ENCODE data around the gene TRA2B.

The TRA2B gene

DNA sequence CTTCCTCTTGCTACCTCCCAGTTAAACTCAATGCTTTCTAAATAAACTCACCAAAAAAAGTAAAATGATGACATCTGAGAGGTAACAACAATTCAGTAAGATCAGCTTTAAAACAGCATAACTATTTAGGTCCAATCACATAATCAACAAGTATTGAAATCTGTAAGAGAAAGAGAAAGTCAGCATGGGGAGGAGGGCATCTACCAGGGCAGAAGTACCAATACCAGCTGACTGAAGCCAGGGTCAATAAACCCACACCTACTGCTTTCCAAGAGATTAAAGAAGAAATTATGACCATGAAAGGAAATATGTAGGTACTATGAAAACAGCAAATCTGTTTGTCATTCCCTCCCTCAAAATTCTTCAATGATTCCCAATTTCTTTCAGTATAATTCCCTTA is 70.8 kb downstream of the TRA2B start:
- no peak for DNase-seq

DNA sequence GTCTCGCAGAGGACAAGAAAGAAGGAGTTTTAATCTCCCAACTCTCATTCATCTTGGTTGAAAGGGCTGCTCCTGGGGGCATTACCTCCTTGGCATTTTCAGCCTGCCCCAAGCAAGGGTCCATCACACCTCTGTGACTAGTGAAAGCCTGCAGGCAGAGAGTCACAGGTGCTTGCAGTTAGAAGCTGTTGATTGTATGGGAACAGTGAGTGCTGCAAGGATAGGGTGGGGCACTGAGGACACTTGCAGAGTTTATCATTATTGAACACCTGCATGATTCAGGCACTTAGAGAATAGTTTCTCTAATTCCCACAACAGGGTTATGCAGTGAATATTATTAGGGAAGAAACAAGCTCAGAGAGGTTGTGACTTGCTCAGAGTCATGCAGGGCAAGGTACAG is 71.3 kb downstream of the TRA2B start:
- no peak for DNase-seq

Data from T-helper 1 cell (primary cell).